Nephron progenitor cell (in vitro differentiated cells): ENCODE measurements around the gene CAMTA1.
"Not testable (repeated sequence)": the region's sequence is repeated elsewhere in the genome, so short reads cannot be mapped to it uniquely, and the experiment has no call there.

Experiments
- DNase-seq: peaks from one replicate; pipeline ENCODE4 v3.0.0; 2021
- H3K27ac Mint-ChIP-seq: 2 replicates; pipeline ENCODE4 v1.8.0; 2021; ENCODE audit warnings: mild to moderate bottlenecking, moderate library complexity, mixed read lengths
- H3K27me3 Mint-ChIP-seq: 2 replicates; pipeline ENCODE4 v1.8.0; 2021; ENCODE audit warnings: mild to moderate bottlenecking, low read depth, mixed read lengths; ENCODE audit not compliant: poor library complexity
- H3K36me3 Mint-ChIP-seq: 2 replicates; pipeline ENCODE4 v1.8.0; 2021; ENCODE audit warnings: low read depth, mixed read lengths
- H3K4me1 Mint-ChIP-seq: 2 replicates; pipeline ENCODE4 v1.8.0; 2021; ENCODE audit warnings: mixed read lengths
- H3K4me3 Mint-ChIP-seq: 2 replicates; pipeline ENCODE4 v1.8.0; 2021; ENCODE audit warnings: mild to moderate bottlenecking, moderate library complexity, mixed read lengths
- H3K9me3 Mint-ChIP-seq: 2 replicates; pipeline ENCODE4 v1.8.0; 2021; ENCODE audit warnings: mild to moderate bottlenecking, moderate library complexity, mixed read lengths
- TF ChIP-seq, protein P1 (sequence below): fragments of 200-600 bp; sonication (generic); IDR thresholded peaks from 2 replicates; pipeline ENCODE4 v1.5.0; 2021; ENCODE audit warnings: antibody characterized with exemption

Gene CAMTA1

DNA sequence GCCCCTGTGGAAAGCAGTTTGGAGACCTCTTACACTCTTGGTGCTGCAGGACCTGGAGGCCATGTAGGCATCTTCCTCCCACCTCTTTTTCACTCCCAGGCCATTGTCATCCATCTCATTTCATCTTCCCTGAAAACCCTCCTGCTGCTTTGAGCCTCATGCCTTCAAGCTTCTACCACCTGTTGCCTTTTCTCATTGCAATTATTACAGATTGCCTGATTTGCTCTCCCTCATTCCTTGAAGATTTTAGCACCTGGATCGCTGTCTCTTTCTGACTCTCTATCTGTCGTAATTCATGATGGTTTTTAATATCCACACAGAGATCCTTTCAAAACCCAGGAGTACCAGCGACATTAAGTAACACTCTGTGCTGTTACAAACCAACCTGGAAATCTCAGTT is 350.2 kb downstream of the CAMTA1 start:
- Mint-ChIP-seq H3K4me3 (no peak overlapping the region), H3K9me3 (no peaks in the 10 kb centered on the region), H3K27ac (no peak overlapping the region), H3K36me3 (no peaks in the 10 kb centered on the region), H3K4me1 (peaks cover 32% of the 10 kb centered on the region), H3K27me3 (no peaks in the 10 kb centered on the region)
- TF ChIP-seq, protein P1, sequence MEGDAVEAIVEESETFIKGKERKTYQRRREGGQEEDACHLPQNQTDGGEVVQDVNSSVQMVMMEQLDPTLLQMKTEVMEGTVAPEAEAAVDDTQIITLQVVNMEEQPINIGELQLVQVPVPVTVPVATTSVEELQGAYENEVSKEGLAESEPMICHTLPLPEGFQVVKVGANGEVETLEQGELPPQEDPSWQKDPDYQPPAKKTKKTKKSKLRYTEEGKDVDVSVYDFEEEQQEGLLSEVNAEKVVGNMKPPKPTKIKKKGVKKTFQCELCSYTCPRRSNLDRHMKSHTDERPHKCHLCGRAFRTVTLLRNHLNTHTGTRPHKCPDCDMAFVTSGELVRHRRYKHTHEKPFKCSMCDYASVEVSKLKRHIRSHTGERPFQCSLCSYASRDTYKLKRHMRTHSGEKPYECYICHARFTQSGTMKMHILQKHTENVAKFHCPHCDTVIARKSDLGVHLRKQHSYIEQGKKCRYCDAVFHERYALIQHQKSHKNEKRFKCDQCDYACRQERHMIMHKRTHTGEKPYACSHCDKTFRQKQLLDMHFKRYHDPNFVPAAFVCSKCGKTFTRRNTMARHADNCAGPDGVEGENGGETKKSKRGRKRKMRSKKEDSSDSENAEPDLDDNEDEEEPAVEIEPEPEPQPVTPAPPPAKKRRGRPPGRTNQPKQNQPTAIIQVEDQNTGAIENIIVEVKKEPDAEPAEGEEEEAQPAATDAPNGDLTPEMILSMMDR: no peak
- DNase-seq: no peak

DNA sequence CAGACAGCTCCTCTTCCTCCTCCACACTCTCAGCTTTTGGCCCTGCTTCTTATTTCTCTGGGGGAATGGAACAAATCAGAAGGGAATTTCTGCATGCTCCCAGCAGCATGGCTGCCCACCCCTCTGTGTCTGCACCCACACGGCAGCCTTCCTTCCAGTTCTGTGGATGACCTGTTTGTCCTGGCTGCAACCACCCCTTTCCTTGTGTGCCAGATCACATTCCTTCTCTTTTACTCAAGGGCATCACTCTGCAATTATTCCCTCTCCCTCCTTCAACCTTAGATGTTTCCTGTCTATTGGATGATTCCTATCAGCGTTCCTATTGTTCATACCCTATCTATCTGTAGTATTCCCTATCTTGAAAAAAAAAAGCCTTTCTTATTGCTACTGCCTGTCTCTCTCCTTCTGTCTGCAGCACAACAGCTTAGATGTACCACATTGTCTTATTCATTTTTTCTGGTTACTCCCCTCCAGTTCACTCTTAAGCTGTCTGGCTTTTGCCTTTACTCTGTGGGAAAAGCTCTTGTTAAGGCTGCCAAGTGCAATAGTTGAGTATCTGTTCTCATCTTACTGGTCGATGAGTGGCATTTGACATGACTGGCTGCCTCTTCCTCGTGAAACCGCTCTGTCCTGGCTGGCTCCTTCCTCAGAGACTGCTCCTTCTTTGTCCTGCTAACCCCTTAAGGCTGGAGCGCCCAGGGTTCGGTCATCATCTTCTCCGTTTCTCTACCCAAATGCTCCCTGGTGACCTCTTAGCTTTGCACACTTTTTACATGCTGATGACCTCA is 351.1 kb downstream of the CAMTA1 start:
- no peak for DNase-seq
- Mint-ChIP-seq H3K27me3 (no peaks in the 10 kb centered on the region), H3K4me1 (peaks cover 37% of the 10 kb centered on the region), H3K4me3 (no peak overlapping the region), H3K9me3 (no peaks in the 10 kb centered on the region), H3K27ac (peak overlapping the region; percentile 9), H3K36me3 (no peaks in the 10 kb centered on the region)
- TF ChIP-seq, protein P1: no peak

DNA sequence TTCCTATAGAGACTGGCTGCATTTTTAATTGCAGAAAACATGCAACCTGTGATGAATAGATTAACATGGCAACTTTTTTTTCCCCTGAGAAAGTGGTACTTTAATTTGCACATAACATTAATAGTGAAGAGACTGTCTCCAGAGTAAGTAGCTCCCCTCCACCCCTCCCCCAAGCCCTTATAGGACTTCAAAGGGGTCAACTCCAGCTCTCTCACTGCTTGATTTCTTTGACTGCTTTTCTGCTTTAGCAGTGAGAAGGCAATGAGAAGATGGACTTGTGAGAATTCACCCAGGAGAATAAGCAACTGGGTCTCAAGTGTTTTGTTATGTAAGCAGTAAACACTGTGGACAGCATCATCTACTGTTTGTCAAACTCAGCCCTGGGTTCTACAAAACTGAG is 355.0 kb downstream of the CAMTA1 start:
- Mint-ChIP-seq H3K36me3 (no peaks in the 10 kb centered on the region), H3K9me3 (no peaks in the 10 kb centered on the region), H3K27me3 (peaks cover 3% of the 10 kb centered on the region), H3K4me1 (peaks cover 48% of the 10 kb centered on the region), H3K27ac (no peak overlapping the region), H3K4me3 (no peak overlapping the region)
- DNase-seq: no peak
- TF ChIP-seq, protein P1: no peak

DNA sequence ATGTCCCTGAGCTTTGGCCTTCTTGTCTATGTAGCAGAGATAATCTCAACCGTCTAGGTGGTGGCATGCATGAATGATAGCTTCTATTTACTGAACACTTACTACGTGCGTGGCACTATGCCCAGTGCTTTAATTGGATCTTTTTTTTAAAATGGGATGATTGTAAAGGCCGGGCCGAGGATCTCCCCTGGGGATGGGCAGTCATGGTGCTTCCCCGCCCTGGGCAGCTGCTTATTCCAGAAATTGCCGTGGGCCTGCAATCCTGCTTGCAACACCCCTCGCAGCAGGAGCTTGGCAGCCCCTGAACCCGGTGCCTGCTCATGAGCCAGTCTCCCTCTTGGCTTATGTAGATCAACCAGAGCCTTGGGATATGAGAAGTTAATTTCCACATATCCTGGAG is 360.7 kb downstream of the CAMTA1 start:
- no peak for DNase-seq
- peaks cover 3% of the 10 kb centered on the region for H3K27me3 Mint-ChIP-seq
- H3K27ac Mint-ChIP-seq: no peak overlapping the region
- H3K9me3 Mint-ChIP-seq: no peaks in the 10 kb centered on the region
- no peak overlapping the region for H3K4me3 Mint-ChIP-seq
- peaks cover 31% of the 10 kb centered on the region for H3K4me1 Mint-ChIP-seq
- TF ChIP-seq, protein P1: no peak
- H3K36me3 Mint-ChIP-seq: no peaks in the 10 kb centered on the region

DNA sequence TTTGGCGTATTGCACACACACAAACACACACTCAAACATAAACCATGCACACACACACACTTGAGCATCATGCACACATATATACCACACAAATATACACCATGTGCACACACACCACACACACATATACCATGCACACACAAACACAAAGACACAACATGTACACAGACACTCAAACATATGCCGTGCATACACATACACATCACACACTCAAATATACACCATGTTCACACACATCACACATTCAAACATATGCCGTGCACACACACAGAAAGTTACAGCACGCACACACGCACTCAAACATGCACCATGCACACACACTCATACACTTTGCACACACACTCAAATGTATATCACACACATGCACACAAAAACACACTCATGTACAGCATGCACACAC is 361.5 kb downstream of the CAMTA1 start:
- TF ChIP-seq, protein P1: no peak
- no peak overlapping the region for H3K4me3 Mint-ChIP-seq
- DNase-seq: no peak
- no peak overlapping the region for H3K27ac Mint-ChIP-seq
- peaks cover 3% of the 10 kb centered on the region for H3K27me3 Mint-ChIP-seq
- H3K9me3 Mint-ChIP-seq: no peaks in the 10 kb centered on the region
- no peaks in the 10 kb centered on the region for H3K36me3 Mint-ChIP-seq
- peaks cover 34% of the 10 kb centered on the region for H3K4me1 Mint-ChIP-seq

DNA sequence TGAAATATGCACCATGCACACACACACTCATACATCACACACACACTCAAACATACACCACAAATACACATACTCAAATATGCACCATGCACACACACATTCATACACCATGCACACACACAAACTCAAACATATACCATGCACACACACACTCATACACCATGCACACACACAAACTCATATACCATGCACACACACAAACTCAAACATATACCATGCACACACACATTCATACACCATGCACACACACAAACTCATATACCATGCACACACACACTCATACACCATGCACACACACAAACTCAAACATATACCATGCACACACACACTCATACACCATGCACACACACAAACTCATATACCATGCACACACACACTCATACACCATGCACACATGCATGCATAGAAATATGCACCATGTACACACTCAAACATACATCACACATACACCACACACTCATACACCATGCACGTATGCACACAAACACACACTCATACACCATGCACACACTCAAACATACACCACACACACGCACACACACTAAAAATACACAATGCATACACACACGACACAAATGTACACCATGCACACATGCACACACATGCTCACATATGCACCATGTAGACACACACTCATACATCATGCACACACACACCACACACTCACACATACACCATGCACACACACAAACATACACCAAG is 362.5 kb downstream of the CAMTA1 start:
- H3K4me3 Mint-ChIP-seq, DNase-seq, H3K9me3 Mint-ChIP-seq, H3K36me3 Mint-ChIP-seq, H3K27ac Mint-ChIP-seq, H3K27me3 Mint-ChIP-seq: not testable (repeated sequence)
- peaks cover 33% of the 10 kb centered on the region for H3K4me1 Mint-ChIP-seq
